ENCODE data around the gene ZNF442.
"Not testable (repeated sequence)": the region's sequence is repeated elsewhere in the genome, so short reads cannot be mapped to it uniquely, and the experiment has no call there.

The ZNF442 gene

DNA sequence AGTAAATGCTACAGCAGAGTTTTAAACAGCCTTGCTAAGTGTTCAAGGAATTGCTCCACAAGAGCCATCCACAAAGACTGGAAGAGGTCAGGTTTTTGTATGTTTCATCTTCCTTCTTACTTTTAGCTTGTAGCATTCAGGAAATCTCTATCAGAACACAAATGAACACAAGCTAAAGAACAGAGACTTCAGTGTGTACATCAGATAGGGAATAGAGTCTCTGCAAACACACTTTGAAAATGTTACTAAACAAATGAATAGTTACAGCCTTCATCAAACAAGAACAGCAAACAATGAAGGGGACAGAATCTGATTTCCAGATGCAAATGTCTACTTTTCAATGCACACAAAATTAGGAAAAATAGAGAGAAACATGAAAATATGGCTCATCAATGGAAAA, 39.8 kb downstream of the ZNF442 start:
- DNase-seq: no peak

DNA sequence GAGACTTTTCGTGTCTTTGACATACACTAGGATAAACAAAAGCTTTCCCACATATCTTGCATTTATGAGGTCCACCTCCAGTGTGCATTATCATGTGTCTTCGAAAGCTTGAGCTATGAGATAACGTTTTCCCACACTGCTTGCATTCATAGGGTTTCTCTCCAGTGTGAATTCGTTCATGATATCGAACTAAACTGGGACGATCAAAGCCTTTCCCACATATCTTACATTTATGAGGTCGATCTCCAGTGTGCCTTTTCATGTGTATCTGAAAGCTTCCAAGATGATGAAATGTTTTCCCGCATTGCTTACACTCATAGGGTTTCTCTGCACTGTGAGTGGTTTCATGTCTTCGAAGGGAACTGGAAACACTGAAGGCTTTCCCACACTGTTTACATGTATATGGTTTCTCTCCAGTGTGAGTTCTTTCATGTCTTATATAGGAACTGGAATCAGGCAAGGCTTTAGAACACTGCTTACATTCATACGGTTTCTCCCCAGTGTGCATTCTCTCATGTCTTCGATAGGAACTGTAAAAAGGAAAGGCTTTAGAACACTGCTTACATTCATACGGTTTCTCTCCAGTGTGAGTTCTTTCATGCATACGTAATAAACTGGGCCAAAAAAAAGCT, 46.6 kb downstream of the ZNF442 start:
- no peak for DNase-seq

DNA sequence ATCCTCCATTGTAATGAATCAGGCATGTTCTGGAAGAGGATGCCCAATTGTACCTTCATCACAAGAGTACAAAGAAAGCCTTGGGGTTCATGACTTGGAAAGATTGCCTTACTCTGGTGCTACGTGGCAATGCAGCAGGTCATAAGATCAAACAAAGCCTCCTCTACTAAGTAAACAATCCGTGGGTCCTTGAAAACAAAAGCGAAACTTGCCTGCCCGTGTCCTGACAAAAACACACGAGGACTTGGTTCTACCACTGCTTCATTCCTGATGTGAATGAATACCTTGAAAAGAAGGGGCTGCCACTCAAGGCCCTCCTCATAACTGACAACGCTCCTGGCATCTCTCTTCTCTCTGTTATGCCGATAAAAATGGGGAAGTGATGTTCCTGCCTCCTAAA, 50.9 kb downstream of the ZNF442 start:
- no peak for DNase-seq

DNA sequence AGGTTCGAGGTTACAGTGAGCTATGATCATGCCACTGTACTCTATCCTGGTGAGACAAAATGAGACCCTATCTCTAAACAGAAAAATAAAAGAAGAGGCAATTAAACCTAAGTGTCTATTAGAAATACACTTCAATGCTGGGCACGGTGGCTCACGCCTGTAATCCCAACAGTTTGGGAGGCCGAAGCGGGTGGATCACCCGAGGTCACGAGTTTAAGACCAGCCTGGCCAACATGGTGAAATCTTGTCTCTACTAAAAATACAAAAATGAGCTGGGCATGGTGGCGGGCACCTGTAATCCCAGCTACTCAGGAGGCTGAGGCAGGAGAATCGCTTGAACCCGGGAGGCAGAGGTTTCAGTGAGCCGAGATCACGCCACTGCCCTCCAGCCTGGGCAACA, 56.6 kb downstream of the ZNF442 start:
- not testable (repeated sequence) for DNase-seq

Measured in NK-92 treated with Interleukin-12 subunit alpha and Interleukin-12 subunit beta, amount 100 ng/mL, for 24 hours (cell line).